SHP77 (cell line): Measurements from ENCODE around the gene FREY1.

Experiments
- DNase-seq, 2 experiments: peaks; one replicate each; lab custom pipeline; 2025; lab: John Stamatoyannopoulos, UW

The FREY1 gene, protein sequence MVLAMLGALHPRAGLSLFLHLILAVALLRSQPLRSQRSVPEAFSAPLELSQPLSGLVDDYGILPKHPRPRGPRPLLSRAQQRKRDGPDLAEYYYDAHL

DNA sequence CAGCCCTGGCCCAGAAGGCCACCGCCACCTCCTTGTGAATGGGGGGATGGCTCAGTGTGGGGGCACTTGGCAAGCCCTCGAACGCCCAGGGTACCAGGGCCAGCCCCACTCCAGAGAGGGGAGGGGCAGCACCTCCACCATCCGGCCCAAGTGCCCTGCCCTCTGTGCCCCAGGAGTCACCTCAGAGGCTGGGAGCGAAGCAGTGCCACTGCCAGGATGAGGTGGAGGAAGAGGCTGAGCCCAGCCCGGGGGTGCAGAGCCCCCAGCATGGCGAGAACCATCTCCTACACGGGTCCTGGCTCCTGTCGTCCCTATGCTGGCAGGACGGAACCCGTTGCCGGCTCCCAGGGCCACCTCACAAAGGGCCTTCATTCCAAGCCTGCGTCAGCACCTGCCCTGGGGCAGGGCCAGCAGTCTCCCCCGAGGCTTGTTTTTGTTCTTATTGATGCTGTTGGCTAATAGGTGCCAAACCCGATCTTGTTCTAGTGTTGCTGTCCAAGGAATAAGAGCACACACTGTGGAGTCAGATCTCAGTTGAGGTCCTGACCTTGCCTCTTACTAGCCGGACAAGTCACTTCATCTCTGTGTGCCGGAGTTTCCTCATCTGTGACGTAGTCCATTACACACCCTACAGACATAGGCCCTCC lies at the start of gene FREY1:
FREY1 (minus strand) TSS at position 307 of the 647 bp plus-strand sequence; CDS start at position 281, 26 bp downstream.
- no peak for DNase-seq

GRCh38 chr11:45949992-45950407 lies 42.9 kb upstream of the FREY1 start:
- DNase-seq, result no peak

DNA sequence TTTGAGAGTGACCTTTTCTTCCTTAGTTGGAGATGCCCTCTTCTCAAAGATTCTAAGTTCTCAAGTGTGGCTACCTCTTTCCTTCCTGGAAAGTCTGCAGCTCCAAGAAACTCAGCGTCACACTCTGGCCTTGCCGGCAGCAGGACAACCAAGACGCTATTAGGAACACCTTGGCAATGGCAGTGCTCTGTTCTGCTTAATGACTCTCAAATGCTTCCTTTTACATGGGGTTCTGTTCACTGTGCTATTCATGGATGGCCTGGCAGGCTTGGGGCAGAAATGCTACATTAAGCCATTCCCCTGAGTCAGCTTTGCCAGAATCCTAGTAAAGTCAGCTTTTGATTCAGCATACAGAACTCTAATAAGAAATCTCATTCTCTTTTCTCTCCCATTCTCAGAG lies 41.3 kb upstream of the FREY1 start:
- no peak for DNase-seq

- no peak for DNase-seq
Observed at GRCh38 chr11:45947885-45948284, 40.8 kb upstream of the FREY1 start.

- DNase-seq, result no peak
Observed at GRCh38 chr11:45945397-45945999, 38.4 kb upstream of the FREY1 start.

DNA sequence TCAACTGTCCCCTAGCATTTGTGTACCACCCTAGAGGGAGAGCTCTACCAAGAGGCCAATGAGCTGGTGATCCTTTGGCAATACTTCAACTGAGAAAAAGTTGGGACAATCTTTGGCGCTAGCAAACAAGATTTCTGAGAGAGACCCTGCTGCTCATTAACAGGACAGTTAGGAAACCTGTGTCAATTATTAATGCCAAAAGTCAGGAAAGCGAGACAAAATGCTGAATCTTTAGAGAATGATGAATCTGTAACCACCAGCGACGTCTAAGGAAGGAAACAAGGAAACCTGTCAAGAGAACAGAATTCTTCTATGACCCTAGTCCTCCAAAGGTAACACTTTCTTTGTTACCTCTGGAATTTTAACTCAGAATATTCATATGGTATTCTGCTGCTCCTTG lies 35.3 kb upstream of the FREY1 start:
- no peak for DNase-seq

DNA sequence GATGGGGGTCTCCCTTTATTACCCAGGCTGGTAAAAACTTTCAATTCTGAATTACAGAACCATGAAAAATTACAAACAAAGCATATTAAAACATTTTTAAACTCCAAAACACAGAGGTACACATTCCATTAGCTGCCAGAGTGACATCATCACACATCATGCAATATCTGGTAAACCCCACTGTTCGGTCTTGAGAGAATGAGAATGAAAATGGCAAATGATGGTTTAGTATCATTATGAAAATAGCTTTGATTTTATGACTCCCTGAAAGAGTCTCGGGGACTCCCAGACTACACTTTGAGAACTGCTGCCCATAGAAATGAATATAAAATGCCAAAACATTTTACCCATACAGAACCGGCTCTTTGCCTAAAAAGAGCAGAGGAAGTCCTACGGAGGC lies 34.2 kb upstream of the FREY1 start:
- DNase-seq, result no peak

- DNase-seq, result no peak
Observed at GRCh38 chr11:45939836-45940235, 32.8 kb upstream of the FREY1 start.

DNA sequence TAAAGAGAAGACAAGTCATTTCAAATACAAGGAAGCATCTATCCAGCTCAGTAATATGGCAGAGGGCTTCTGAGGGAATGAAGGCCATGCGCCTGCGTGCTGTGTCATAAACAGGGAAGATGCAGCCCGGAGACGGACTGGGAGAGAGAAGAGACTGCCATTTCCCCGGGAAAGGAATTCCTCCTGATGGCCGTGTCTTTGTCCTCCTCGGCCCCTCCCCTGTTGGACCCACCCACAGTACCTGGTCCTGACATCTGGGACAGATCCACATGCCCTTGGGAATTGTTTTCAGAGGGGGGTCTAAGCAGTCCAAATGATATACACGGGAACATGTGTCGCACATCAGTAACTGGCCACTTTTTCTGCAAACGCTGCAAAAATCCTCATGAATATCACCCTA lies 30.8 kb upstream of the FREY1 start:
- DNase-seq, result no peak

DNA sequence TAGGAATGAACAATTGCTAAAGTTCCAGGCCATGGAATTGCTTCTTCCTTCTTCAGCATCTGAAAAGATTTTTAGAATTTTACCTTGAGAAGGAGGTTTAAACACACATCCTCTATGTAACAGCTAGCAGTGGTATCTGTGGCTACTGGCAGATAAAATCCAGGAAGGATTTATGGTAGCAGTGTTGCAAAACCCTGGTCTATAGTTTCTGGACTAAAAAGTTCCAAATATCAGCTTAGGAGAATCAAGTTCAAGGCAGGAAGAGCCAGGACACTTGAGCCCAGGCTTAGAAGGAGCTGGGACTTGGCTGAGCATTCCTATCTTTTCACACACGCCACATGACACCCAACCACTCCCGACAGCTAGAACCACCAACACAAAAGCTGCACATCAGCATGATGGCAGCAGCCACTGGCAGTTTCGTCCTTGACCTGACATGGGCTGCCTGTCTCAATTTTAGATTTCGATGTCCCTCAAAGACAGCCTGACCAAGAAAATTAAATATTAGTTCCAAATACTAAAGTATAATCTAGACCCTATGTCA lies 29.5 kb upstream of the FREY1 start:
- DNase-seq, result no peak

- no peak for DNase-seq
Observed at GRCh38 chr11:45935349-45936064, 28.4 kb upstream of the FREY1 start.

- no peak for DNase-seq
Observed at GRCh38 chr11:45934580-45935318, 27.7 kb upstream of the FREY1 start.

- no peak for DNase-seq
Observed at GRCh38 chr11:45933846-45934579, 26.9 kb upstream of the FREY1 start.

GRCh38 chr11:45933131-45933831 lies 26.2 kb upstream of the FREY1 start:
- DNase-seq, result no peak

GRCh38 chr11:45932217-45932616 lies 25.1 kb upstream of the FREY1 start:
- DNase-seq, result no peak

DNA sequence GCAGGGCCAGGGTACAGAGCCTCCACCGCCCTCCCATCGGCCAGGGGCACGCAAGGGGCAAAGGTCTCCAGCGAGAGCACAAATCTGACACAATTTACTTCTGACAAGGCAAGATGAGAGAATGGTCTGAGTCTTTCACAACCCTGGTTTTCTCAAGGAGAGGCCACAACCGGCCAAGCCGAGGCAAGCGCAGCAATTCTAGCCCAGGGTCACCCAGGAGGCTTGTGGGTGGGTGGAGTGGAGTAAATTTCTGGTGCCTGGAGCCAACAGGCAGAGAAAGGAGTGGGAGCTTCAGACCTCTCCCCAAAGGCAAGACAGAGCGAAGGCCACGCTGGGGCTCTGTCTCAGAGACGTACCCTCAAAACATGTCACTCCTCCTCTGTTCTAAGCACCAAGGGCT lies 24.7 kb upstream of the FREY1 start:
- no peak for DNase-seq

DNA sequence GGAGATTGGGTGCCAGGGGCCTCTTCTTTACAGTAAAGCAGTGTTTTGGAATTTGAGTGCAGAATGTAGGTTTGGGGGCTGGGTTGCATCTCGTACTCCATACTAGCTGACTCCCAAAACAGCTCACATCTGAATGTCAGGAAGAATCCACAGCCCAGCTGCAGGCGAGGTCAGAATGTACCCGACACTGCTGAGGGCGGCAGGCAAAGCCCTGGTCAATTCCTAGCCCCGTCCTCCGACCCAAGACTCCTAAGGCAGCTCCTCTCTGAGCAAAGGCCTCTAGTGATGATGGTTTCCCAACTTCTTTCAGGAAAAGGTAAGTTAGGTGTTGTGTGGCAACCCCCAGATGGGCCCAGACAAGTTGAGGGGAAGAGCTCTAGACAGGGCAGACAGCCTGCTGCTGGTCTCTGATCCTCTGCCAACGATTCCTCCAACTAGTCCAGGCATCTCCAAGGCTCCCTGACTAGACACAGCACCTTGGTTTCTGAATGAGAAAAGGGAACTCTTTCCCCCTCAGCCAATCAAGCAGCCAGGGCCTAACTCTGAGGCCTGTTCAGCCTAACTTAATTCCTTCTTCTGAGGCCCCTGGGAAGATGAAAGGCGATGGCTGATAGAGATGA lies 24.0 kb upstream of the FREY1 start:
- DNase-seq, result no peak

- peak; percentile 87 to 90 for DNase-seq
Observed at GRCh38 chr11:45930031-45930794, 23.1 kb upstream of the FREY1 start.

DNA sequence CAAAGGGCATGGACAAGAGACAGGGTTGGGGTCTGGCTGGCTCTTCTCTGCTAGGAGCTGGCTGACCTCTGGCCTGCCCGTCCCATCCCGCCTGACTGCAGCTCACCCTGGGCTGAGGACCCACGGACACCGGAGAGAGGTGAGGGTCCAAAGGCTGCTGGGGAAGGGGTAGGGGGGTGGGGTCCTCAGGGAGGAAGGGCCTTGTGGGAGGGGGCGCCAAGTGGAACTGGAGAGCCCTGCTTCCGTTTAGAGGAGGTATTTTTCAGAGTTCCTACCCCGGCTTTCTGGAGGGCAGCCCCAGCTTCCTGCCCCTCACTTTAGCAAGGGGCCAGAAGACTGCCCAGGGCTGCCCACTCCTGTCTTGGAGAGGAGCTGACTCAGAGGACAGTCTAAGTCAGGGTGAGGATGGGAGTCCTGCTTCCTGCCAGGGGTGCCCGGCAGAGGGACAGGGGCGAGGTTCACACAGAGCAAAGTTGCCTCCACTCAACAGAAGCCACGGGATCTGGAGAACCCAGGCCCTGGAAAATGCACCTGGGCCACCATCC lies 22.5 kb upstream of the FREY1 start:
- DNase-seq, result peak in 1 of 2 experiments; percentile 43
